ENCODE data around the gene TENM3. TPM values are rescaled to one million over a fixed set of nuclear protein-coding genes. Genes with fewer than 3 reads are reported as not detected.

TENM3 gene
- total and polyA plus RNA-seq, 2 donors: 2.8 to 26.6 TPM

GRCh38 chr4:182216005-182216404 is 27.2 kb upstream of the TENM3 start:
- Histone ChIP-seq H3K27ac (ENCODE audit: low read depth) (no peak overlapping the region), H3K4me1 (ENCODE audit: insufficient read depth) (no peaks in the 10 kb centered on the region), H3K4me3 (ENCODE audit: low read depth, low read length) (no peak overlapping the region), H3K36me3 (ENCODE audit: insufficient read depth) (no peaks in the 10 kb centered on the region)
- WGBS: 84% methylated on average over 5 of the region's 5 CpGs
- DNase-seq (ENCODE audit: extremely low spot score): no peak

DNA sequence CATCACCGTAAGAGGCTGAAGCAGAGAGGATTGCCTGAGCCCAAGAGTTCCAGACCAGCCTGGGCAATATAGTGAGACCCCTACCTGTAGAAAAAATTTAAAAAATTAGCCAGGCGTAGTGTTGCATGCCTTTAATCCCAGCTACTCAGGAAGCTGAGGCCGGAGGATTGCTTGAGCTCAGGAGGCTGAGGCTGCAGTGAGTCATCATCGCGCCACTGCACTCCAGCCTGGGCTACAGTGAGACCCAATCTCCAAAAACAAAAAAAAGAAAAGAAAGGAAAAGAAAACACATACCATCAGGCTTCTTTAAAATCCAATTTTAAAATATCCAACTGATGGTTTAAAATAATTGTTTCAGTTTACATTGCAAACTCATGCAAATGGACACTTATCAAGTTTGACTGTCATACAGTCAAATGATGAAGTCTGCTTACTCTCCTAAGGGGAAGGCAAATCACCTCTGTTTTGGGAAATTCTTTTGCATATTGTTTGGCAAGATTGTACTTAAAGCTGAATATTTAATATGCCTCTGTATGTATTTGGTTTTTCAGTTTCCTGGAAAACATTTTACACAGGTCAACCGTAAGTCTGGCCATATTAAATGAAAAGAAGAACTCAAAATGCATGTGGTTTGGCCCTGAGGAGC is 23.7 kb upstream of the TENM3 start:
- Histone ChIP-seq H3K4me3 (ENCODE audit: low read depth, low read length) (no peak overlapping the region), H3K4me1 (ENCODE audit: insufficient read depth) (no peaks in the 10 kb centered on the region), H3K27ac (ENCODE audit: low read depth) (no peak overlapping the region), H3K36me3 (ENCODE audit: insufficient read depth) (no peaks in the 10 kb centered on the region)
- DNase-seq (ENCODE audit: extremely low spot score): no peak
- WGBS: 96% methylated on average over 6 of the region's 6 CpGs

DNA sequence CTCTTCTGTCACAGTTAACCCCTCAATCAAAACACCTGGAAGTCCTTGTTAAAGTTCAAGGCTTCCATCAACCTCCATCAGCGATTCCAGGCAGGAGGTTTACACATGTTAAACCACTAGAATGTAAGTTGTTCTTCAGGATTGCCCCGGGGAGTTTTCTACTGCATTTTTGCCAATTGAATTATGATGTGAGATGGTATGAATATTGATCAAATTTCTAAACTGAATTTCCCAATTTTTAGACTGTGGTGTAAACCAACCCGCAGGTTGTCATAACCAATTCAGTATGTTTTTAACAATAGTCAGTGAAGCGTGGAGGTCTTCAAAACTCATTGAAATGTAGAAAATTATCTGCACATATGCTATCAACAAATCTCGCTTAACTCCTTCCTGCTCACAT is 21.2 kb upstream of the TENM3 start:
- Histone ChIP-seq H3K36me3 (ENCODE audit: insufficient read depth) (no peaks in the 10 kb centered on the region), H3K4me3 (ENCODE audit: low read depth, low read length) (no peak overlapping the region), H3K4me1 (ENCODE audit: insufficient read depth) (no peaks in the 10 kb centered on the region), H3K27ac (ENCODE audit: low read depth) (no peak overlapping the region)
- WGBS: 90% methylated on average over 5 of the region's 5 CpGs
- no peak for DNase-seq (ENCODE audit: extremely low spot score)

- Histone ChIP-seq H3K27ac (ENCODE audit: low read depth) (no peak overlapping the region), H3K4me3 (ENCODE audit: low read depth, low read length) (no peak overlapping the region), H3K4me1 (ENCODE audit: insufficient read depth) (no peaks in the 10 kb centered on the region), H3K36me3 (ENCODE audit: insufficient read depth) (no peaks in the 10 kb centered on the region)
- whole genome bisulfite sequencing: 76% methylated on average over 2 of the region's 2 CpGs
- DNase-seq (ENCODE audit: extremely low spot score): no peak
Measured at GRCh38 chr4:182222766-182223165, 20.4 kb upstream of the TENM3 start.

GRCh38 chr4:182223708-182224107 is 19.5 kb upstream of the TENM3 start:
- Histone ChIP-seq H3K4me3 (ENCODE audit: low read depth, low read length) (no peak overlapping the region), H3K27ac (ENCODE audit: low read depth) (no peak overlapping the region), H3K36me3 (ENCODE audit: insufficient read depth) (no peaks in the 10 kb centered on the region), H3K4me1 (ENCODE audit: insufficient read depth) (no peaks in the 10 kb centered on the region)
- no peak for DNase-seq (ENCODE audit: extremely low spot score)
- WGBS: 93% methylated on average over 4 of the region's 4 CpGs

DNA sequence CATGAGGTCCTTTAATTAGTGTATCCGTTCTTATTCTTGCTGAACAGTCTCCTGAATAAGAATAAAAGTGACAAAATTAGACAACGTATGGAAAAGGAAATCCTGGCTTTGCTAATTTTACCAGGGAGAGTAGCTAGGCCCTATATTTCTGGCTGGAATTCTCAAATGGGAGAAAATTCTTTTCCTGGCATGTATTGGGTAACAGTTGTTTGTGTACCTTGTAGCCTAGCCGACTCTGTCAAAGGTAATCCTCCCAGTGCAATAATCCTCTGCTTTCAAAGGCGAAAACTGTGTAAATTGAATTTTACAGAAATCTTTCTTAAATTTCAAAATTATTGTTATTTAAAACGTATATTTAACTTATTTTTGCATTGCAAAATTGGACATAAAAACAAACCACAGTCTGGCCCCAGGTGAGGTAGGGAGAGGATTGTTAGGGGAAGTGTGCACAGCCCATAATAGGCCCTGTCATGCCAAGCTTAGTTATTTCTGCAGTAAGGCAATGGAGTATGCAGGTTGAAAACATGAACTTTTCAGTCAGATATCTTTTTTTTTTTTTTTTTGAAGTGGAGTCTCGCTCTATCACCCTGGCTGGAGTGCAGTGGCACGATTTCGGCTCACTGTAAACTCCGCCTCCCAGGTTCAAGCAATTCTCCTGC is 18.9 kb upstream of the TENM3 start:
- no peak overlapping the region for H3K4me3 ChIP-seq (ENCODE audit: low read depth, low read length)
- H3K4me1 ChIP-seq (ENCODE audit: insufficient read depth): no peaks in the 10 kb centered on the region
- WGBS: 89% methylated on average over 9 of the region's 9 CpGs
- H3K36me3 ChIP-seq (ENCODE audit: insufficient read depth): no peaks in the 10 kb centered on the region
- DNase-seq (ENCODE audit: extremely low spot score): no peak
- H3K27ac ChIP-seq (ENCODE audit: low read depth): no peak overlapping the region

- Histone ChIP-seq H3K4me3 (ENCODE audit: low read depth, low read length) (no peak overlapping the region), H3K36me3 (ENCODE audit: insufficient read depth) (no peaks in the 10 kb centered on the region), H3K4me1 (ENCODE audit: insufficient read depth) (no peaks in the 10 kb centered on the region), H3K27ac (ENCODE audit: low read depth) (no peak overlapping the region)
- 94% methylated on average over 9 of the region's 9 CpGs for WGBS
- DNase-seq (ENCODE audit: extremely low spot score): no peak
Measured at GRCh38 chr4:182225257-182225852, 17.8 kb upstream of the TENM3 start.

DNA sequence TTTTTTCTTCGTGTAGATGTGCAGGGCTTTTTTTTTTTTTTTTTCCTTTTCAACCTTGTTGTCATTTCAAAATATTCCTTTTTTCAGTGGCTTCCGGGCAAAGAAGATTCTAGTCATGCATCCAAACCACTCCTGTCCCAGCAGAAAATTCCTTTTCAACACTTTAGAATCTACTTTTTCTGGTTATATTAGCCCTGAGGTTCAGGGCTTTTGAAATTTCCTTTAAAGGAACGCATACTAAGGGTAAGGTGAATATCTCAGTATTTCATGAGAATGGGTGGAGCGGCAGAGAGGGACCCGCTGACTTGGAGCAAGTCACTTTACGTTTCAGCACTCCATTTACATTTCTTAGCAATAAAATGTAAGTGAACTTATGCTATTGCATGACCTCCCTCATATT is 15.6 kb upstream of the TENM3 start:
- 91% methylated on average over 6 of the region's 6 CpGs for WGBS
- H3K4me1 ChIP-seq (ENCODE audit: insufficient read depth): no peaks in the 10 kb centered on the region
- DNase-seq (ENCODE audit: extremely low spot score): no peak

GRCh38 chr4:182228991-182229577 is 14.1 kb upstream of the TENM3 start:
- Histone ChIP-seq H3K4me1 (ENCODE audit: insufficient read depth) (no peaks in the 10 kb centered on the region), H3K27ac (ENCODE audit: low read depth) (no peak overlapping the region), H3K4me3 (ENCODE audit: low read depth, low read length) (no peak overlapping the region), H3K36me3 (ENCODE audit: insufficient read depth) (no peaks in the 10 kb centered on the region)
- no peak for DNase-seq (ENCODE audit: extremely low spot score)
- WGBS: 55% methylated on average over 7 of the region's 7 CpGs

More for the DNA sequence above, 15.6 kb upstream of the TENM3 start:
- H3K36me3 ChIP-seq (ENCODE audit: insufficient read depth): no peaks in the 10 kb centered on the region
- no peak overlapping the region for H3K4me3 ChIP-seq (ENCODE audit: low read depth, low read length)
- H3K27ac ChIP-seq (ENCODE audit: low read depth): no peak overlapping the region

- 90% methylated on average over 11 of the region's 11 CpGs for WGBS
- no peak for DNase-seq (ENCODE audit: extremely low spot score)
- no peaks in the 10 kb centered on the region for H3K36me3 ChIP-seq (ENCODE audit: insufficient read depth)
Measured at GRCh38 chr4:182230256-182230655, 12.9 kb upstream of the TENM3 start.

DNA sequence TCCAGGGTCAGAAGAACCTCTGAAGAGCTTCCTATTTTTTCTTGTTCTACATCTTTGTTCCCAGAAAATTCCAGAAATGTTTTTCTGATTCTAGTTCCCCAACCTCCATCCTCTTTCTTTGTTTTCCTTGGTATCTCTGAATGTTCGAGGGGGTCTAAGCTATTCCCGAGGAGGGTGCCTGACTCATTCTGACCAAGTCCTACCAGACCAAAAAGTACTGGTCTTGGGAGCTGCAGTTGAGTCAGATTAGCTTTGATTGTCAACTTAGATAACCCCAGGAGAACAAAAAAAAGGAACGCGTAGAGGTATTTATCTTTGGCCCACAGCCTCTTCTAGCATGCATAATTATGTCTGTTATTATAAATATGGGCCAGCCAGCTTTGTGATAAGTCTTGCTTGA is 12.1 kb upstream of the TENM3 start:
- no peaks in the 10 kb centered on the region for H3K36me3 ChIP-seq (ENCODE audit: insufficient read depth)
- H3K4me3 ChIP-seq (ENCODE audit: low read depth, low read length): no peak overlapping the region
- H3K4me1 ChIP-seq (ENCODE audit: insufficient read depth): no peaks in the 10 kb centered on the region
- DNase-seq (ENCODE audit: extremely low spot score): no peak
- WGBS: 59% methylated on average over 4 of the region's 4 CpGs
- no peak overlapping the region for H3K27ac ChIP-seq (ENCODE audit: low read depth)

More at GRCh38 chr4:182230256-182230655, 12.9 kb upstream of the TENM3 start:
- H3K27ac ChIP-seq (ENCODE audit: low read depth): no peak overlapping the region
- no peak overlapping the region for H3K4me3 ChIP-seq (ENCODE audit: low read depth, low read length)
- H3K4me1 ChIP-seq (ENCODE audit: insufficient read depth): no peaks in the 10 kb centered on the region

GRCh38 chr4:182231496-182231895 is 11.7 kb upstream of the TENM3 start:
- Histone ChIP-seq H3K4me1 (ENCODE audit: insufficient read depth) (no peaks in the 10 kb centered on the region), H3K36me3 (ENCODE audit: insufficient read depth) (no peaks in the 10 kb centered on the region), H3K27ac (ENCODE audit: low read depth) (no peak overlapping the region), H3K4me3 (ENCODE audit: low read depth, low read length) (no peak overlapping the region)
- DNase-seq (ENCODE audit: extremely low spot score): no peak
- 59% methylated on average over 5 of the region's 5 CpGs for WGBS

GRCh38 chr4:182233310-182234090 is 9.7 kb upstream of the TENM3 start:
- 73% methylated on average over 12 of the region's 12 CpGs for WGBS
- H3K27ac ChIP-seq (ENCODE audit: low read depth): no peak overlapping the region

More at GRCh38 chr4:182233310-182234090, 9.7 kb upstream of the TENM3 start:
- no peaks in the 10 kb centered on the region for H3K36me3 ChIP-seq (ENCODE audit: insufficient read depth)
- no peak for DNase-seq (ENCODE audit: extremely low spot score)
- H3K4me3 ChIP-seq (ENCODE audit: low read depth, low read length): no peak overlapping the region
- H3K4me1 ChIP-seq (ENCODE audit: insufficient read depth): no peaks in the 10 kb centered on the region

Measured in urinary bladder (tissue), 4 donors.